ENCODE results near the gene PGAP3.

PGAP3 gene

GRCh38 chr17:39660011-39660360, 27.9 kb downstream of the PGAP3 start:
- no peak overlapping the region for H3K9ac ChIP-seq (ENCODE audit: low read length)
- no peaks in the 10 kb centered on the region for H3K9me3 ChIP-seq (ENCODE audit: low read length)
- H3F3A ChIP-seq (ENCODE audit: insufficient read depth, low read length): no peaks in the 10 kb centered on the region
- H2AFZ ChIP-seq (ENCODE audit: low read length): no peak overlapping the region
- peaks cover 5% of the 10 kb centered on the region for H3K4me1 ChIP-seq (ENCODE audit: insufficient read depth, low read length, severe bottlenecking)
- peaks cover 27% of the 10 kb centered on the region; the same call in 1 of the 2 replicates for H3K36me3 ChIP-seq (ENCODE audit: insufficient read depth, low read length)
- no peak overlapping the region for H3K4me2 ChIP-seq (ENCODE audit: low read length)
- H3K79me2 ChIP-seq (ENCODE audit: insufficient read depth, low read length): no peaks in the 10 kb centered on the region
- H3K27me3 ChIP-seq (ENCODE audit: insufficient read depth, low read length): no peaks in the 10 kb centered on the region
- no peak overlapping the region for H3K27ac ChIP-seq (ENCODE audit: low read depth, low read length, poor library complexity, severe bottlenecking)
- no peak overlapping the region for H3K4me3 ChIP-seq (ENCODE audit: low read depth, low read length, poor library complexity, severe bottlenecking)
- TF ChIP-seq, protein P1, sequence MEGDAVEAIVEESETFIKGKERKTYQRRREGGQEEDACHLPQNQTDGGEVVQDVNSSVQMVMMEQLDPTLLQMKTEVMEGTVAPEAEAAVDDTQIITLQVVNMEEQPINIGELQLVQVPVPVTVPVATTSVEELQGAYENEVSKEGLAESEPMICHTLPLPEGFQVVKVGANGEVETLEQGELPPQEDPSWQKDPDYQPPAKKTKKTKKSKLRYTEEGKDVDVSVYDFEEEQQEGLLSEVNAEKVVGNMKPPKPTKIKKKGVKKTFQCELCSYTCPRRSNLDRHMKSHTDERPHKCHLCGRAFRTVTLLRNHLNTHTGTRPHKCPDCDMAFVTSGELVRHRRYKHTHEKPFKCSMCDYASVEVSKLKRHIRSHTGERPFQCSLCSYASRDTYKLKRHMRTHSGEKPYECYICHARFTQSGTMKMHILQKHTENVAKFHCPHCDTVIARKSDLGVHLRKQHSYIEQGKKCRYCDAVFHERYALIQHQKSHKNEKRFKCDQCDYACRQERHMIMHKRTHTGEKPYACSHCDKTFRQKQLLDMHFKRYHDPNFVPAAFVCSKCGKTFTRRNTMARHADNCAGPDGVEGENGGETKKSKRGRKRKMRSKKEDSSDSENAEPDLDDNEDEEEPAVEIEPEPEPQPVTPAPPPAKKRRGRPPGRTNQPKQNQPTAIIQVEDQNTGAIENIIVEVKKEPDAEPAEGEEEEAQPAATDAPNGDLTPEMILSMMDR (IDR thresholded peaks at IDR 0.05; ENCODE audit: low read length): no peak
- no peak for TF ChIP-seq EZH2 (IDR thresholded peaks at IDR 0.05; ENCODE audit: borderline replicate concordance, low read length)
- no peaks in the 10 kb centered on the region for H4K20me1 ChIP-seq (ENCODE audit: insufficient read depth, low read length)
- no peaks in the 10 kb centered on the region for H3K9me2 ChIP-seq (ENCODE audit: low read depth, low read length)

DNA sequence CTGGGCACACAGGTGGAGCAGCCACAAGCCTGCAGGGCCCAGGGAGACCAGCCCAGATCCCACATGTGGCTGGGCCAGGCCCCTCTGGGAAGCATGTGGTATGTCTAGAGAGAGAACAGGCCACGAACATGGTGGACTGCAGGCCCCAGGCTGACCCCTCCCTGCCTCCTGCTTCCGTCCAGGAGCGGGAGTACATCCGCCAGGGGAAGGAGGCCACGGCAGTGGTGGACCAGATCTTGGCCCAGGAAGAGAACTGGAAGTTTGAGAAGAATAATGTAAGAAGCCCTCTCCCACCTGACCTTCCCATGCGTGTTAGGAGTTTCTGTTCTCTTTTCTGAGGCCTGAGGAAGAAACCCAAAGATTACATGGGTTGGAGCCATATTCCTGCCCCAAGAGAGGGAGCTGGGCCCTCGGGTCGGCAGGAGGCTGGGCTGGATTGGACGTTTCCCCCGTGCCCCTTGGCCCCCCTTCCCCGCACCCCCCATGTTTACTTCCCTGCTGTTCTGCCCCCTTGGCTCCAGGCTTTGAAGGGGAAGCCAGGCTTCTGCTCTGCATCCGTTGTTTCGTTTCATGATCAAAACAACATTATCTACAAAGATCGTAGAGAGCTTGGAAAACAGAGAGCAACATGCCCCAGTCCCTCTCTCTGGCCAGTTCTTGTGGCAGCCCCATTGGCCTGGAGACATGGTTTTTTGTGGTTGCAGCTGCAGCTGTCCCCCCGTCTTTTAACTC, 28.4 kb downstream of the PGAP3 start:
- Histone ChIP-seq H3K9me2 (ENCODE audit: low read depth, low read length) (no peaks in the 10 kb centered on the region), H3K36me3 (ENCODE audit: insufficient read depth, low read length) (peaks cover 27% of the 10 kb centered on the region; the same call in 1 of the 2 replicates), H3K4me1 (ENCODE audit: insufficient read depth, low read length, severe bottlenecking) (peaks cover 5% of the 10 kb centered on the region), H3K27me3 (ENCODE audit: insufficient read depth, low read length) (no peaks in the 10 kb centered on the region), H3K9ac (ENCODE audit: low read length) (no peak overlapping the region), H3K79me2 (ENCODE audit: insufficient read depth, low read length) (no peaks in the 10 kb centered on the region), H4K20me1 (ENCODE audit: insufficient read depth, low read length) (no peaks in the 10 kb centered on the region), H2AFZ (ENCODE audit: low read length) (no peak overlapping the region), H3K4me2 (ENCODE audit: low read length) (no peak overlapping the region), H3K9me3 (ENCODE audit: low read length) (no peaks in the 10 kb centered on the region), H3F3A (ENCODE audit: insufficient read depth, low read length) (no peaks in the 10 kb centered on the region), H3K27ac (ENCODE audit: low read depth, low read length, poor library complexity, severe bottlenecking) (no peak overlapping the region), H3K4me3 (ENCODE audit: low read depth, low read length, poor library complexity, severe bottlenecking) (no peak overlapping the region)
- no peak for TF ChIP-seq EZH2 (IDR thresholded peaks at IDR 0.05; ENCODE audit: borderline replicate concordance, low read length)
- TF ChIP-seq, protein P1 (IDR thresholded peaks at IDR 0.05; ENCODE audit: low read length): no peak

- H3F3A ChIP-seq (ENCODE audit: insufficient read depth, low read length): no peaks in the 10 kb centered on the region
- H4K20me1 ChIP-seq (ENCODE audit: insufficient read depth, low read length): no peaks in the 10 kb centered on the region
- no peak for TF ChIP-seq EZH2 (IDR thresholded peaks at IDR 0.05; ENCODE audit: borderline replicate concordance, low read length)
- TF ChIP-seq, protein P1 (IDR thresholded peaks at IDR 0.05; ENCODE audit: low read length): no peak
- no peak overlapping the region for H3K4me2 ChIP-seq (ENCODE audit: low read length)
- H3K27ac ChIP-seq (ENCODE audit: low read depth, low read length, poor library complexity, severe bottlenecking): no peak overlapping the region
- H3K27me3 ChIP-seq (ENCODE audit: insufficient read depth, low read length): no peaks in the 10 kb centered on the region
- no peak overlapping the region for H2AFZ ChIP-seq (ENCODE audit: low read length)
- H3K9ac ChIP-seq (ENCODE audit: low read length): no peak overlapping the region
- H3K79me2 ChIP-seq (ENCODE audit: insufficient read depth, low read length): no peaks in the 10 kb centered on the region
- no peaks in the 10 kb centered on the region for H3K9me3 ChIP-seq (ENCODE audit: low read length)
- peaks cover 32% of the 10 kb centered on the region; the same call in 1 of the 2 replicates for H3K36me3 ChIP-seq (ENCODE audit: insufficient read depth, low read length)
- no peak overlapping the region for H3K4me3 ChIP-seq (ENCODE audit: low read depth, low read length, poor library complexity, severe bottlenecking)
- H3K9me2 ChIP-seq (ENCODE audit: low read depth, low read length): no peaks in the 10 kb centered on the region
- peaks cover 5% of the 10 kb centered on the region for H3K4me1 ChIP-seq (ENCODE audit: insufficient read depth, low read length, severe bottlenecking)
Measured at GRCh38 chr17:39658760-39659159, 29.1 kb downstream of the PGAP3 start.
